ENCODE results near the gene HHATL. TPM values are rescaled to one million over a fixed set of nuclear protein-coding genes. Genes with fewer than 3 reads are reported as not detected.

HHATL gene
- total RNA-seq, 2 donors from 2014 or later, result 0.65 to 1.0 TPM

GRCh38 chr3:42719002-42719401 lies 16.4 kb upstream of the HHATL start:
- intact Hi-C loops (cut with DNase I), result no loop called here
- DNase-seq (ENCODE audit: low spot score), result no peak

- intact Hi-C loops (cut with DNase I), result no loop called here
- no peak for DNase-seq (ENCODE audit: low spot score)
These were observed 15.7 kb upstream of the HHATL start for GRCh38 chr3:42718338-42718737.

- intact Hi-C loops (cut with DNase I), result no loop called here
- no peak for DNase-seq (ENCODE audit: low spot score)
These were observed 14.7 kb upstream of the HHATL start for GRCh38 chr3:42717306-42717705.

- DNase-seq (ENCODE audit: low spot score), result no peak
- intact Hi-C loops (cut with DNase I), result no loop called here
These were observed 11.7 kb upstream of the HHATL start for GRCh38 chr3:42714171-42714852.

- DNase-seq (ENCODE audit: low spot score), result no peak
- intact Hi-C loops (cut with DNase I), result no loop called here
These were observed 11.1 kb upstream of the HHATL start for GRCh38 chr3:42713747-42714146.

GRCh38 chr3:42712688-42713372 lies 10.2 kb upstream of the HHATL start:
- intact Hi-C loops (cut with DNase I), result no loop called here
- DNase-seq (ENCODE audit: low spot score), result no peak

GRCh38 chr3:42712344-42712648 lies 9.7 kb upstream of the HHATL start:
- DNase-seq (ENCODE audit: low spot score), result no peak

GRCh38 chr3:42711491-42712343 lies 9.1 kb upstream of the HHATL start:
- intact Hi-C loops (cut with DNase I), result no loop called here
- DNase-seq (ENCODE audit: low spot score), result no peak

More at GRCh38 chr3:42712344-42712648, 9.7 kb upstream of the HHATL start:
- intact Hi-C loops (cut with DNase I), result no loop called here

- intact Hi-C loops (cut with DNase I), result no loop called here
These were observed 7.9 kb upstream of the HHATL start for GRCh38 chr3:42710323-42711021.

GRCh38 chr3:42709621-42710020 lies 7.0 kb upstream of the HHATL start:
- peak; percentile 57 for DNase-seq (ENCODE audit: low spot score)
- intact Hi-C loops (cut with DNase I), result no loop called here

More at GRCh38 chr3:42710323-42711021, 7.9 kb upstream of the HHATL start:
- DNase-seq (ENCODE audit: low spot score), result peak; percentile 56

- intact Hi-C loops (cut with DNase I), result no loop called here
- DNase-seq (ENCODE audit: low spot score), result no peak
These were observed 6.1 kb upstream of the HHATL start for GRCh38 chr3:42708611-42709151.

- no peak for DNase-seq (ENCODE audit: low spot score)
- intact Hi-C loops (cut with DNase I), result no loop called here
These were observed 5.2 kb upstream of the HHATL start for GRCh38 chr3:42707620-42708355.

- no peak for DNase-seq (ENCODE audit: low spot score)
- intact Hi-C loops (cut with DNase I), result no loop called here
These were observed 4.4 kb upstream of the HHATL start for GRCh38 chr3:42706721-42707619.

GRCh38 chr3:42705962-42706585 lies 3.5 kb upstream of the HHATL start:
- intact Hi-C loops (cut with DNase I), result no loop called here
- DNase-seq (ENCODE audit: low spot score), result no peak

- intact Hi-C loops (cut with DNase I), result no loop called here
- peak; percentile 75 for DNase-seq (ENCODE audit: low spot score)
These were observed 2.6 kb upstream of the HHATL start for GRCh38 chr3:42705058-42705767.

GRCh38 chr3:42704136-42704841 lies 1.7 kb upstream of the HHATL start:
- intact Hi-C loops (cut with DNase I), result no loop called here
- DNase-seq (ENCODE audit: low spot score), result no peak
